ENCODE measurements around the gene EDN3.

GRCh38 chr20:59364611-59365010 is 64.2 kb downstream of the EDN3 start:
- TF ChIP-seq CTCF (optimal IDR thresholded peaks at IDR 0.05 in 1 of 3, IDR thresholded peaks at IDR 0.05 in 1 of 3, conservative IDR thresholded peaks at IDR 0.05 in 1 of 3; ENCODE audit: extremely low read depth in 1 of 3, insufficient read depth in 2 of 3, low read length in 3 of 3) (no peak), EZH2 (IDR thresholded peaks at IDR 0.05; ENCODE audit: low read length) (no peak)

Data from keratinocyte (primary cell).